Right forelimb (tissue), 1 donor: ENCODE measurements around the gene NSF.
"Not testable (repeated sequence)": the region's sequence is repeated elsewhere in the genome, so short reads cannot be mapped to it uniquely, and the experiment has no call there.

Source experiments
- DNase-seq: peaks from one replicate; pipeline ENCODE4 v3.0.0-alpha.2; 2018

Gene NSF

DNA sequence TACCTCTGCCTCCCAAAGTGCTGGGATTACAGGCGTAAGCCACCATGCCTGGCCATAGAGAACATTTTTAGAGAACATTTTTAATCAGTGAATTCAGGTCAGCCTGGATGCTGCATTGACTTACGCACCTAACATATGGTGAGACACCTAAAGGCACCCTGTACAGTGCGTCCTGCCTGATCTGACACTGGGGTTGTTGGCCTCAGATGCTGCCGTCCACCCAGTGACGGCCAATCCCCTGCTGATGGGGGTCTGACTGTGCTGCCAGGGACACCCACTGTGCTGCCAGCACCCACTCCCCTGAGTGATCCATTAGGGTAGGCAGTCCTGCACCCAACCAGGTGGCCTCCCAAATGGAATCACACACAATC, 189.5 kb downstream of the NSF start:
- DNase-seq, result no peak

DNA sequence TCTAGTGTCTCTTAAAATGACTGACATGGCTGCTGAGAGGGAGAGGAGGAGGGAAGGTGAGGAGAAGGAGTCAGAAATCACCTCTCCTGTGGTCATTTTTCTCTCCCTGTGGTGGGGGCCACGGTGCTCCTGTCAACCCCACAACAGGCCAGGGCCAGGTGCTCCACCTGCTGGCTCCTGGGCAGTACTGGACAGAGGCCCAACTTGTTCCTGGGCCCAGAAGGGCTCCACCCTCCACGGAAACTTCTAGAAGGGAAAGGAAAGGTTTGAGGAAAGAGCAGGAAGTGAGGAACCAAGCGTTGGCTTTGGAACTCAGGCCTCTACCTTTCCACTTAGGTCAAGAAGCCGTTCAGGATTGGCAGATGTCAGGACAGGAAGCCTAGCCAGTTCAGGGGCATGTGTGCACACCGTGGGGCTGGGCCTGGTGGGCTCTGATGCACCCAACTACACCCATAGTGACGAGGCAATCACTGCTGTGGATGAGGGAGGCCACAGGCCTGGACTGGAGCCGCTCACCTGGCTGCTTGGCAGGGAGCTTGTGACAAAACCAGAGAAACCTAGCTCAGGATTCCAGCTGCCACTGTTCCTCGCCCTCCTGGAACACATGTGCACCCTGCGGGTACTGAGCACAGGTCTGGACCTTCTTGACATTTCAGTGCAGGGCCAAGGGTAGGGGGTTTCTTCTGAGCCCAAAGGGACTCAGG, 191.9 kb downstream of the NSF start:
- DNase-seq, result no peak

DNA sequence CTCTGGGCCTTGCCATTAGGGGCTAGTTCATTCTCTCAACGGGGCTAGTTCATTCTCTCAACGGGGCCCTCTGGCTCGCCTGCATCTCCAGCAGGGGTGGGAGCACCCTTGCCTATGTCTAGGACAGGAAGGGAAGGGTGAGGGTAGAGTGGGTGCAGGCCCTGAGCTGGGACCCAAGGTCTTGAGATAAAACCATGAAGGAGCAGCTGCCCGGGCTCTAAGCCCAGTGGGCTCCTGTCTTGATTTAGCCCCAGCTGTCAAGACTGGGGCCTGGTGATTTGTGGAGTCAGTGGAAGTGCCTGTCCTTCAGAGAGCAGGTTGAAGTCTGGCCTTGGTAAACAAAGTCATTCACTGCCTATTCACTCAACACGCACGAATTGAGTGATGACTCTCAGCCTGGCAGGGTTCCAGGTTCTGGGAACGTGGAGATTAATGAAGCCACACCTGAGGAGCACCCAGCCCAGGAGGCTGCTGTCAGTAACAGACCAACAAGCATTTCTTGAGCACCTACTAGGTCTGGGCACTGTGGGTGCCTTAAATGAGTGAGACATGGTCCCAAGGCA, 192.6 kb downstream of the NSF start:
- DNase-seq, result no peak

DNA sequence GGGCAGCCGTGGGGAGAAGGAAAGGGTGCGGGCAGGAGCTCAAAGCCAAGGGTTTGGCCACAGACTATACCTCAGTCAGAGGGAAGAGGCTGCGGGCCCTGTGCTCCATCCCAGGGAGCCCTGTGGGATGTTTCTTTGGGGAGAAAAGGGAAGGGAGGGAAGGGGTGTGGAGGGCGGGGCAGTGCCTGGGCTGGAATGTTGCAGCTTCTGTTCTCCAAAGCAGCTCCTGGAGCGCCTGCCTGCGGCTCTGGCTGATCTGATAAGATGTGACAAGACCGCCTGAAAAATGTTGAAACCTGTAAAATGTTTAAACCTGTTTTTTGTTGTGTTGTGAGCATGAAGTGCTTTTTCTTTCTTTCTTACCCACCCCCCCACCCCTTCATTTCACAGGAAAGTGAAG, 195.2 kb downstream of the NSF start:
- DNase-seq, result no peak

DNA sequence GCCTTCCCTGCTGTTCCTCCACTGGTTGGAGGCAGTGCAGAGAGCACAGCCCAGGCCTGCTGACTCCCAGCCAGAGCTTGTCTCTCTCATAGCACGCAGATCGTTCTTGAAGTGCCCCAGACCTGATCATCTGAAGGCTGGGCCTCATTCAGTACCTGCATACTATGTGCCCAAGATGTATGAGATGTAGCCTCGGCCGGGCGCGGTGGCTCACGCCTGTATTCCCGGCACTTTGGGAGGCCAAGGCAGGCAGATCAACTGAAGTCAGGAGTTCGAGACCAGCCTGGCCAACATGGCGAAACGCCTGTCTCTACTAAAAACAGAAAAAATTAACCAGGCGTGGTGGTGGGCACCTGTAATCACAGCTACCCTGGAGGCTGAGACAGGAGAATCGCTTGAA, 197.0 kb downstream of the NSF start:
- DNase-seq, result no peak

DNA sequence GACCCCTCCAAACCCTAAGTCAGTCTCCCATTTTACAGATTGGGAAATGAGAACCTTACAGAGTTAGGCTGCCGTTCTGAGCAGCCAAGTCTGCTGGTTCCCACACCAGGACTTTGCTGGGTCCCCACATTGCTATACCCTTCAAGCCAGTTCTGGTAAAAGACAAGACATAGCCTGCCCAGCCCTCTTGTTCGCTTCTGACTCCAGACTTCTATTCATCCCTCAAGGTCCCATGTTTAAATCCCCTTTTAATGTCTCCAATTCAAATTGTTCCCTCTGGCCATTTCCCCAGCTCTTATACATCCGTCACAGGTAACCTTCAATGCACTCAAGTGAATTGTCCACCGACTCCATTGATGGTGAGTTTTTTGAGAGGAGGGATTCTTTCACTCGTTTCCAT, 197.8 kb downstream of the NSF start:
- no peak for DNase-seq

DNA sequence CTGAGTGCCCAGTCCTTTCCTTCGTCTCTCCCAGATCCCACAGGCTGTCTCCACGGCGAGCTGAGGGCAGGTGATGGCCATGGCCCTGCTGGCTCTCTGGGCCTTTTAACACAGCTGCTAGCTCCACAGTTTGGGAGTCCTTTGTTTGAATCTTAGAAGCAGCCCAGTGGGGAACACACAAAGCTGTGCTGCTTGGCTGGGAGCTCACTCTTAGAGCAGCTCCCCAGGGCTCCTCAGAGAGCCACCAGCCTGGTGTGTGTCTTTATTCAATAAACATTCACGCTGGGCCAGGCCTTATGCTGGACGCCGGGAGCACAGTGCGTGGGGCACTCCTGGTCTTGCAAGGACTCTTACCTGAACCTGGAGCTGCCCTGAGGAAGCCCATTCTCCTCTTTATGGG, 198.3 kb downstream of the NSF start:
- DNase-seq, result no peak

DNA sequence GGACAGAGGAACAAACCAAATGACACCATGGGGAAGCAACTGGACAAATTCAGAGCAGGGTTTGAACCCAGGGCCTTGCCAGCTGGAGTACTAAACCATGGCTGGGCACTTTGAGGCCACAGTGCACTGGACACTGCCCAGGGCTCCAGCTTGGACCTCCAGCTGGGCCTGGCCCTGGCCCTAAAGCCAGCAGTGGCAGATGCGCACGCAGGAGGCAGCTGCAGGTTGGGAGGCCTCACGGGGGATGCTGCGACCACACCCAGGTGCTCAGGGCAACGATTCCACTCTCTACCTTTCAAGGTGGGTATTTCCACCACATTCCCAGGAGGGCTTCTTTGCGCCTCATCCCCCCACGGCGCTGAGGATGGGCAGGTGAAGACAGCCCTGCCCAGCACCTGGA, 199.1 kb downstream of the NSF start:
- DNase-seq, result no peak

DNA sequence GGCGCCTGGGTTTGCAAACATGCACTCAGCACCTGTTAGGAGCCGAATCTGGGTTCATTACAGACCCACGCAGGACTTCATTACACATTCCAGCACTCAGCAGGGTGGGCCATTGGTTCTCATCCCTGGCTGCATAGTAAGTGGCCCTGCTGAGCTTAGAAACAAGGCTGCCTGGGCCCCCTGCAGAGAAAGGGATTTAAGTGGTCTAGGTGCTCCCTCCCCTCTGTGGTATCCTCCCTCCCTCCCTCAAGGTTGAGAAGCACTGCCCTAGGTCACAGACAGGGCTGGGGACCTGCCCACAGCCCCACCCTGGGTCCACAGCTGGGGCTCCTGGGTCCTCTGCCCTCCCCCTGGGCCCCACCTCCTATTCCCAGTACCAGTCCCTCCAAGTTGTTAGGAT, 199.7 kb downstream of the NSF start:
- no peak for DNase-seq

DNA sequence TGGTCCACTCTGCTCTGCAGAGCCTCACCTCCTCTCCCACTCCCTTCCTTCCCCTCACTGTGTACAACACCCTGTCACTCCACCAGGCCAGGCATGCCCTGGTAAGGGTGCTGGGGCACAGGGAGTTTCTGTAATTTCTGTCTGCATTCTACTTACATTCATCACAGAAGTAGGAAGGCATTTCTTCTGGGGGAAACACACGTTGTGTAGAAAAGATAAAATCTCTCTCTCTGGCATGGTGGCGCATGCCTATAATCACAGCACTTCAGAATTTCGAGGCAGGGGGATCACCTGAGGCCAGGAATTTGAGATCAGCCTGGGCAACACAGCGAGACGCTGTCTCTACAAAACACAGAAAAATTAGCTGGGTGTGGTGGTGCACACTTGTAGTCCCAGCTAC, 201.1 kb downstream of the NSF start:
- DNase-seq, result no peak

DNA sequence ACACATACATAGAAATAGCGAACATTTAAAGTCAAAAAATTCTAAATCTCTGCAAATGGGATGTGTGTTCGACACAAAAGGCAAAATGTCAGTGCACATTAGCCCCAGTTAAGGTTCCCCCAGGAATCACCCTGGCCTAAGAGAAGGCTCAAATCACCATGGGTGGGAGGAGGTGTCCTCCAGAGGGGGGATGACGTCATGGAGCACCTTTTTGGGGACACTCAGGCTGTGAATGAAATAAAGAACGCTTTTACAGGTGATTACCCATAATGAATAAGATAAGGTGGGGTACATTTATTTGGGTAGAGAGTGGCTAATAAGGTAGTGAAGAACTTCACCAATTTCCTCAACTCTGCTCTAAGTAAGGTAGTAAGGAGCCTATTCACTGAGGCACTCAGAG, 201.6 kb downstream of the NSF start:
- DNase-seq, result no peak

DNA sequence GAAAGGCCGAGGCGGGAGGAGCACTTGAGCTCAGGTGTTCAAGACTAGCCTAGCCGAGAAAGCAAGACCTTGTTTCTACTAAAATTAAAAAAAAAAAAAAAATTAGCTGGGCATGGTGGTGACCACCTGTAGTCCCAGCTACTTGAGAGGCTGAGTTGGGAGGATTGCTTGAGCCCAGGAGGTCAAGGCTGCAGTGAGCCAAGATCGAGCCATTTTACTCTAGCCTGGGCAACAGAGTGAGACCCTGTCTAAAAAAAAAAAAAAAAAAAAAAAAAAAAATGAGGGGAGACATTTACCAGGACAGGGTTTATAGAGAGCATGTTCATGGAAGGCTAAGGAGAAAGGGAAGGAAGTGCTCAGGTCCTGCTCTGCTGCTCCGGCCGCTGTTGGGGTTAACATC, 202.6 kb downstream of the NSF start:
- DNase-seq, result not testable (repeated sequence)

DNA sequence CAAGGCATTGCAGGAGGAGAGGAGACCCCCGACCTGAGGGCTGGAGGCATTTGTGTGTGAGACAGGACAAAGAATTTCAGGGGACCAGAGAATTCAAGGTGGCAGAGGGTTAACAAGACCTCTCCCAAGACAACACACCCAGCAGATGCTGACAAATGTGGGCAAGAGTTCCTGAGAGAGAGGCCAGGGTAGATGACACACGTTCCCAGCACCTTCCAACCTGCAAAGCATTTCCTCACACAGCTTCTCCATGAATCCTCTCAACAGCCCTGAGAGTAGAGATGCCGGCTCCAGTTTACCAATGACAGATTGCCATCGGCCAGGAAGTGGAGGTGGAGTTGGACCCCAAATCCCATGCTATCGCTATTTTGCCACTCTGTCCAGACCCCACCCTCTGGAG, 203.1 kb downstream of the NSF start:
- no peak for DNase-seq

DNA sequence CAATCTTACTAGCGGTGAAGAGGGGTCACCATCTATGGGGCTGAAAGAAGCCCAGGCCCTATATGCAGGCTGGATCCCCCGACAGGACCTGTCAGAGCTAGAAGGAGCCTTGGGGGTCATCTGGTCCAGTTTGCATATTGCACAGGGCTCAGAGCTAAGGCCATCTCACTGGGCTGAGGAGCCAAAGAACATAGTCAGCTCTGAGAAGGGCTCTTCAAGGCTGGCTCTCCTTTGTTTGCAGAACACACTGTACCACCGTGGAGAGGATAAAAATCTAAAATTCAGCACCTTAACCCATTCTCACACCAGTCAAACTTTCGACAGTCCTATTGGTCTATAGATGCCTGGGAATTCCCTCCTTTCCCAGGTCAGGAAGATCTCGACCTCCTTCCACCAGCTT, 203.8 kb downstream of the NSF start:
- no peak for DNase-seq

DNA sequence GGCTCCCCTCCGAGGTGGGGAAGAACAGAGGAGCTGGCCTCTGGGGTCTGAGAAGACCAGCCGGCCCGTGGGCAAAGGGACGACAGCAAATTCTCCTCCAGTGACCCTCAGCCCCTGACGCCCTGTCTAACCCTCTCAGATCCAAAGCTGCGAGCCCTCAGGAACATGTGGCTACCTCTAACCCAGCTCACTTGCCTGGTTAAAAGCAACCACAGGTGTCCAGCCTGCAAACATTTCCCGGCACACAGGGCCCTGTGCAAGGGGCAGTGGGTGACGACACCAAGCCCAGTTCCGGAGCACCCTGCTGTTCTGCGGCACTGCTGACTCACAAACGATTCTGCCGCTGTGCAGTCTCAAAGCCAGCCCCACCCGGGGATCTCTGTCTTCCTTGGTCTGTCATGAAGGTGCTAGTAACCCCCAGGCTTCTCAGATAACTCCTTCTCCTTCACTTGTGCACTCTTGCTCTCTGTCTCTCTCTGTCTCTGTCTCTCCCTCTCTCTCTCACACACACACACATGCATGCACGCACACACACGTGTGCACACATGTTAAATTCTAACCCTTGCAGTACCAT, 205.0 kb downstream of the NSF start:
- no peak for DNase-seq

DNA sequence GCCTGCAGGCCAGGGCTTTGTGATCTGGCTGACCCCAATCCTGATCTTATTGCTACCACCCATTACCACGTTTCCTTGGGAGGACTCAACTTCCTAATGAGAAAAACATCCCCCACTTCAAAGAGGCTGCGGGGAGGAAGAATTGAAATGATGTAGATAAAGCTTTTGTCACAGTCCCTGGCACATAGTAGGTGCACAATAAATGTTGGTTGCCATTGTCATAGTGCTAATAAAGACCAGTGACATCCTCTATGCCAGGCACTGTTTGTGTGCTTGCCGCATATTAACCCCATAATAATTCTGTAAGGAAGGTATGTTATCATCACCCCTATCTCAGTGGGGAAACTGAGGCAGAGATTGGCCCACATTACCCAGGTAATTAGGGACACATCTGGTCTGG, 205.6 kb downstream of the NSF start:
- no peak for DNase-seq

DNA sequence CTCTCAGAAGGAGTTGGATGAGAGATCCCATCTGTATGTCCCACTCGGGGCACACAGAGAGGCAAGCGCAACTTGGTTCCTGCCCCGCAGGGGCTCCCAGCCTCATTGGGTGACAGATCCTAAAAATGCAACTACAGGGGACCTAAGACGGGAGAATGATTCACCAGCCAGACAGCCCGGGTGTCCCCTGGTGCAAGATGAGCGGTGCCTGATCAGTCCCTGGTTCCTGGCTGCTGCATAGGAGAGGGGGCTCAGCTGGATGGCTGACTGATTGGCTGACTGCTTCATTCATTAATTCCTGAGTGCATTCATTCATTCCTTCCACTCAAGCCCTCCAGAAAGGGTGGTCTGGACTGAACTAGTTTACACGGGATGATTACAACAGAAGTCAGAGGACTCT, 206.1 kb downstream of the NSF start:
- DNase-seq, result no peak

DNA sequence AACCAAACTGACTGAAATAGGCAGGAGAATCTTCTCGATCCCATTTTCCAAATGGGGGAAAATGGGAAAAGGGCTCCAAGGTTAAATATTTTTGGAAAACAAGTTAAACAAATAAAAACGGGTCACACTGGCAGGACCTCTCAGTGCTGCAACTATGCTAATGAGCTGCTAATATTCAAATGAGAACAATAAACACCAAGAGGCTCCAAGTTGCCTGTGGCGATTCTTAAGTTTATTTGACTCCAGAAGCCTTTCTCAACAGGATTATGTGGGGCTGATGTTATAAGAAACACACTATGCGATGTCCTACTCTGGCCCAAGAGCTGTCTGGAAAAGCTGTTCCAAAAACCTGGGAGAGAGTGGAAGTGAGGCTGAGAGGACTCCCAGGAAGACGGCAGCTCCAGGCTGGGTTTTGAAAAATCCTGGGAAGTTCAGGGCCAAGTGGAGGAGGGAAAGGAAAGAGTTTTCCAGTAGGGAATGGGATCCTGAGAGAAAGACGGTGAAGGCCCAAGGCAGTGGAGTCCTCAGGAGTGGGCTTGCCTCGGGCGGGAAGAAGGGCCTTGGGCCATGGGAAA, 206.6 kb downstream of the NSF start:
- DNase-seq, result no peak

DNA sequence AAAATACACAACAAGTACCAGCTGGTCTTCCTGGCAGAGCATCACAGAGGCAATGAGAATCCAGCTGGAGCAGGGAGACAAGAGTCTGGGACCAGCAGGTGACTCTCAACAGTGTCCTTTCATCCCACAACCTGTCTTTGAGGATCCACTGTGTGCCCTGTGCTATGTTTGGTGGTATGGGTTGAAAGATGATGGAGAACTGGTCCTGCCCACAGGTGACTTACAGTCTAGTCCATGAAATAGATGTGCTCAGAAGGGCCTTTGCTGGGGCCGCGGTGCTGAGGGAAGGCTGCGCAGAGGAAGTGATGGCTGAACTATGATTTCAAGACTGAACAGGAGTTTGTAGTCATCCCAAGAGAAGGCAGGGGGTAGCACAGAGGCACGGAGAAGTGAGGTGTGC, 210.1 kb downstream of the NSF start:
- DNase-seq, result no peak

DNA sequence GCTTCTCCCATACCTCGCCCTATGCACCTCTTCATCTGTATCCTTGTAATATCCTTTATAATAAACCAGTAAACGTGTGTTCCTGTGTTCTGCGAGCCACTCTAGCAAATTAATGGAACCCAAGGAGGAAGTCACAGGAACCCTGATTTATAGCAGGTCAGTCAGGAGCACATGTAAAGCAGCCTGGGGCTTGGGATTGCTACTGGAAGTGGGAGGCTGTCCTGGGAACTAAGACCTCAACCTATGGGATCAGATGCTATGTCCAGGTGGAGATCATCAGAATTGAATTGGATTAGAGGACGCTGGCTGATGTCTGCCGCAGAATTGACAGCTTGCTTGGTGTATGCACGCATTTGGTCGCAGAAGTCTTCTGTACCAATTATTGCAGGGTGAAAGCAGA, 212.3 kb downstream of the NSF start:
- DNase-seq, result no peak

DNA sequence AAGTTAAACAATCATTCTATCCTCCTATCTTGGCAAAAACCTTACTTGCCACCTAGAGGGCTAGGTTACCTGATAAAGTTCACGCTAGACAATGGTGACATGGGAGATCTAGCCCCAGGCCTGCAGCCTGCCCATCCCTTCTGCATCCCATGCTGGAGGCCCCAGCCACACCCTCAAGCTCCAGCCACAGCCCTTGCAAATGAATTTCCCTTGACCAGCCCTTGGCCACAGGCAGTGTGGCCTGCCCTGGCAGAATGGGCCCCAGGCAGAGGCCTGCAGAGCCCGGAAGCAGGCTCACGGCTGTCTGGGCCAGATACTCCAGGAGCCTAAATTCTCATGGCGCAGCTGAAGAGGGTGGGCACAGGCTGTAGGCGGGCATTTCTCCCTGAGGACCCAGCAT, 213.1 kb downstream of the NSF start:
- no peak for DNase-seq

DNA sequence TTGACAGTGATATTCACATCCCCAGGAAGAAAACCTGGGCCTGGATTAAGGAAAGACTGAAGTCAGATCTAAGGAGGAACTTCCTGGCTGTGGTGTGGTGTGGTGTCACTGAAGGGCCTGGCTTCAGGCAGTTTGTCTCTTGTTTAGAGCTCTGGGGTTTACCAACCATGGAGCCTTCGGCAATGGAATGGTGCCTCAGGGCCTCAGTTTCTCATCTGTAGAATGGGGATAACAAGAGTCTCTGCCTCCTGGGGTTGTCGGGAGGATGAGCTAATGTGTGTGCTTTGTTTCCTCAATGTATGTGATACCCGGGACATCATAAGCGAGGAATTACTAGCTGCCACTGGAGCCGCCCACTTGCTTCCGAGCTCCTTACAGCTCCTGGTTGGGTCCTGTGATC, 215.3 kb downstream of the NSF start:
- no peak for DNase-seq
